GM12878 (cell line): ENCODE measurements around the gene MELTF. TPM values are rescaled to one million over a fixed set of nuclear protein-coding genes. Genes with fewer than 3 reads are reported as not detected.
A peak's percentile ranks its signal among the peaks of the same experiment; 100 is the strongest.

Experiments used
- ATAC-seq: fragments of 200-7000 bp; cut with Tn5 transposase; 3 replicates; pipeline ENCODE4 v1.9.1; 2020; ENCODE audit warnings: mild to moderate bottlenecking, moderate library complexity
- BruUV-seq: library from RNA; stranded (reverse); fragments of 400-500 nt; replicated peaks from 2 replicates; lab custom pipeline; 2021; lab: Mats Ljungman, UMichigan
- CTCF ChIA-PET: fragments of 300-600 bp; sonication (Branson Sonifier 250); formaldehyde crosslinking; extraction: SDS; loops from one replicate; lab custom pipeline; 2021; ENCODE audit warnings: inconsistent platforms; lab: Yijun Ruan, JAX
- POLR2A ChIA-PET: fragments of 350-600 bp; formaldehyde crosslinking; extraction: SDS; loops from one replicate; lab custom pipeline; 2021; ENCODE audit warnings: inconsistent platforms; lab: Charles Lee
- RAD21 ChIA-PET: fragments of 300-600 bp; sonication (Branson Sonifier 250); formaldehyde crosslinking; loops from one replicate; lab custom pipeline; 2023; ENCODE audit warnings: antibody characterized with exemption; ENCODE audit not compliant: unreplicated experiment; lab: Charles Lee
- SMC1A ChIA-PET: fragments of 300-600 bp; sonication (Branson Sonifier 250); formaldehyde crosslinking; loops from one replicate; lab custom pipeline; 2023; ENCODE audit not compliant: unreplicated experiment, uncharacterized antibody; lab: Charles Lee
- DNase-seq: peaks from one replicate; pipeline ENCODE4 v3.0.0-alpha.2; 2011; ENCODE audit warnings: low read depth, low spot score
- FAIRE-seq: peaks from 3 replicates; lab custom pipeline; 2011; peaks lifted over from hg19 to GRCh38; lab: Jason Lieb, UNC
- H2AFZ ChIP-seq: 2 replicates; pipeline ENCODE4 v1.6.0; 2011; ENCODE audit warnings: low read depth, low read length, control low read depth; ENCODE audit not compliant: control insufficient read depth
- H3K27ac ChIP-seq: 2 replicates; pipeline ENCODE4 v1.5.1; 2011; ENCODE audit warnings: control low read depth; ENCODE audit not compliant: control insufficient read depth, insufficient read depth
- H3K27me3 ChIP-seq, 2 experiments: replicated peaks in 1 of 2; 2 replicates each; pipeline versions ENCODE4 v1.6.0 to v1.6.1; 2011; ENCODE audit warnings: low read length in 1 of 2; ENCODE audit not compliant: control insufficient read depth in 2 of 2, insufficient read depth in 2 of 2
- H3K36me3 ChIP-seq, 2 experiments: 2 replicates each; pipeline ENCODE4 v1.5.1; 2011; ENCODE audit warnings: low read length in 1 of 2; ENCODE audit not compliant: control insufficient read depth in 2 of 2, insufficient read depth in 2 of 2
- H3K4me1 ChIP-seq: 2 replicates; pipeline ENCODE4 v1.6.1; 2011; ENCODE audit warnings: mild to moderate bottlenecking, low read length, moderate library complexity, mixed read lengths; ENCODE audit not compliant: control insufficient read depth, insufficient read depth
- H3K4me2 ChIP-seq: 2 replicates; pipeline ENCODE4 v1.6.0; 2011; ENCODE audit warnings: control low read depth; ENCODE audit not compliant: control insufficient read depth, insufficient read depth
- H3K4me3 ChIP-seq: fragments of 200-600 bp; sonication (generic); 2 replicates; pipeline ENCODE4 v1.5.1; 2016
- H3K79me2 ChIP-seq: 2 replicates; pipeline ENCODE4 v1.6.0; 2011; ENCODE audit warnings: low read length; ENCODE audit not compliant: control insufficient read depth, insufficient read depth
- H3K9ac ChIP-seq: 2 replicates; pipeline ENCODE4 v1.8.0; 2011; ENCODE audit warnings: low read length, control low read depth, mixed read lengths; ENCODE audit not compliant: control insufficient read depth, insufficient read depth
- H3K9me3 ChIP-seq: replicated peaks from 3 replicates; pipeline ENCODE4 v1.5.1; 2011; ENCODE audit warnings: mild to moderate bottlenecking, low read length; ENCODE audit not compliant: control insufficient read depth, insufficient read depth
- H4K20me1 ChIP-seq: 2 replicates; pipeline ENCODE4 v1.6.0; 2011; ENCODE audit not compliant: control insufficient read depth, insufficient read depth
- CBX5 ChIP-seq: sonication (generic); IDR thresholded peaks from 2 replicates; pipeline ENCODE4 v1.6.1; 2016; ENCODE audit warnings: low read depth, moderate library complexity, mild to moderate bottlenecking, inconsistent platforms
- EED ChIP-seq: sonication (generic); IDR thresholded peaks from 2 replicates; pipeline ENCODE4 v1.6.1; 2016; ENCODE audit warnings: antibody characterized with exemption, low read depth
- WGBS: methylation state at CpG from one replicate; pipeline ENCODE4 v1.1.6; 2016; ENCODE audit warnings: low lambda C conversion rate; ENCODE audit not compliant: insufficient replicate concordance, insufficient coverage; ENCODE audit errors: missing lambda C conversion rate; 5-methylcytosine and 5-hydroxymethylcytosine counted together
- in situ Hi-C: fragments of 300-500 bp; cut with MboI; formaldehyde crosslinking; loops from 9 replicates; pipeline ENCODE4 v1.14.3; 2018; ENCODE audit warnings: mixed read lengths
- intact Hi-C: fragments of 100-400 bp; cut with micrococcal nuclease; formaldehyde crosslinking; loops from one replicate; pipeline ENCODE4 v1.14.2; 2022; ENCODE audit not compliant: unreplicated experiment
- polyA plus RNA-seq, 11 experiments: library from polyadenylated mRNA; depleted of rRNA in 4 of 11; unstranded in 6 of 11; stranded (reverse) in 5 of 11; fragments of >200 nt; fragmentation: Nextera tagmentation in 4 of 11; fragmentation: Illumina TruSeq in 1 of 11; extraction: Ambion mirVana in 4 of 11; extraction: Trizol in 1 of 11; gene quantifications; 1 replicate in 1 of 11; 2 replicates in 10 of 11; pipeline versions ENCODE4 v1.2.1 to v1.2.3, GENCODE V29; 2011 to 2016; ENCODE audit warnings: inconsistent platforms in 2 of 11, missing spikeins in 2 of 11, low read depth in 1 of 11
- total RNA-seq, 4 experiments: library from RNA; depleted of rRNA in 3 of 4; stranded (reverse); fragments of >200 nt in 3 of 4; fragmentation: Illumina TruSeq in 1 of 4; extraction: Trizol in 1 of 4; gene quantifications; 2 replicates each; pipeline versions ENCODE4 v1.2.1 to v1.2.3, GENCODE V29; 2013 to 2021
- TF ChIP-seq, protein P1 (sequence below): fragments of 450-650 bp; IDR thresholded peaks from 2 replicates; pipeline ENCODE4 v1.6.1; 2017; ENCODE audit warnings: mild to moderate bottlenecking, moderate library complexity

The MELTF gene
- total and polyA plus RNA-seq, 10 of the 15 experiments (the other 5 are each of a cell fraction or from before 2014, with no cell fraction given) = 0.55 to 49.1 (median 11.1) TPM

DNA sequence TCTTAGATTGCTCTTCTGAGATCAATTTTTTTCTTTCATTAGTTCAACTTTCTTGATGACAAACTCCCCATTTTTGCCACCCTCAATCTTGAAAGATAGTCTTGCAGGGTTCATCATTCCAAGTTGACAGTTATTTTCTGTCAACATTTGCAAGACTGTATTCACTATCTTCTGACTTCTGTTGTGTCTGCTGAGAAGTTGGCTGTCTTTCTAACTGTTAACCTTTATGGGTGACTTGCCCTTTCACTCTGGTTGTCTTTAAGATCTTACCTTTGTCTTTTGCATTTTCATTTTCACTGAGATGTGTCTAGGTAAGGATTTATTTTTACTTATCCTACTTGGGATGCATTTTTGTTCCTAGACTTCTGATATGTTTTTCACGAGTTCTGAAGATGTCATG is 46.4 kb downstream of the MELTF start:
- intact Hi-C loops (no loop called here), in situ Hi-C loops (loop anchor here (25.0 kb wide), 1 partner anchor 529 kb away; no protein-coding TSS in a partner anchor)
- H3K27me3 ChIP-seq = no peaks in the 10 kb centered on the region
- no peak overlapping the region for H3K9ac ChIP-seq
- BruUV-seq = no TSS peak
- TF ChIP-seq, protein P1, sequence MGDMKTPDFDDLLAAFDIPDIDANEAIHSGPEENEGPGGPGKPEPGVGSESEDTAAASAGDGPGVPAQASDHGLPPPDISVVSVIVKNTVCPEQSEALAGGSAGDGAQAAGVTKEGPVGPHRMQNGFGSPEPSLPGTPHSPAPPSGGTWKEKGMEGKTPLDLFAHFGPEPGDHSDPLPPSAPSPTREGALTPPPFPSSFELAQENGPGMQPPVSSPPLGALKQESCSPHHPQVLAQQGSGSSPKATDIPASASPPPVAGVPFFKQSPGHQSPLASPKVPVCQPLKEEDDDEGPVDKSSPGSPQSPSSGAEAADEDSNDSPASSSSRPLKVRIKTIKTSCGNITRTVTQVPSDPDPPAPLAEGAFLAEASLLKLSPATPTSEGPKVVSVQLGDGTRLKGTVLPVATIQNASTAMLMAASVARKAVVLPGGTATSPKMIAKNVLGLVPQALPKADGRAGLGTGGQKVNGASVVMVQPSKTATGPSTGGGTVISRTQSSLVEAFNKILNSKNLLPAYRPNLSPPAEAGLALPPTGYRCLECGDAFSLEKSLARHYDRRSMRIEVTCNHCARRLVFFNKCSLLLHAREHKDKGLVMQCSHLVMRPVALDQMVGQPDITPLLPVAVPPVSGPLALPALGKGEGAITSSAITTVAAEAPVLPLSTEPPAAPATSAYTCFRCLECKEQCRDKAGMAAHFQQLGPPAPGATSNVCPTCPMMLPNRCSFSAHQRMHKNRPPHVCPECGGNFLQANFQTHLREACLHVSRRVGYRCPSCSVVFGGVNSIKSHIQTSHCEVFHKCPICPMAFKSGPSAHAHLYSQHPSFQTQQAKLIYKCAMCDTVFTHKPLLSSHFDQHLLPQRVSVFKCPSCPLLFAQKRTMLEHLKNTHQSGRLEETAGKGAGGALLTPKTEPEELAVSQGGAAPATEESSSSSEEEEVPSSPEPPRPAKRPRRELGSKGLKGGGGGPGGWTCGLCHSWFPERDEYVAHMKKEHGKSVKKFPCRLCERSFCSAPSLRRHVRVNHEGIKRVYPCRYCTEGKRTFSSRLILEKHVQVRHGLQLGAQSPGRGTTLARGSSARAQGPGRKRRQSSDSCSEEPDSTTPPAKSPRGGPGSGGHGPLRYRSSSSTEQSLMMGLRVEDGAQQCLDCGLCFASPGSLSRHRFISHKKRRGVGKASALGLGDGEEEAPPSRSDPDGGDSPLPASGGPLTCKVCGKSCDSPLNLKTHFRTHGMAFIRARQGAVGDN = no peak
- TF ChIP-seq EED (no peak), CBX5 (peak; percentile 87; the same call in 1 of the 2 replicates)
- no peak overlapping the region for H3K4me3 ChIP-seq
- no peak for FAIRE-seq
- no peak for ATAC-seq
- POLR2A ChIA-PET = no interaction called here
- RAD21 ChIA-PET = no interaction called here
- 33% methylated on average over 1 of the region's 1 CpG for WGBS
- H3K4me2 ChIP-seq = no peak overlapping the region
- H3K79me2 ChIP-seq = no peaks in the 10 kb centered on the region
- H4K20me1 ChIP-seq = no peaks in the 10 kb centered on the region
- H3K27ac ChIP-seq = no peak overlapping the region
- H3K36me3 ChIP-seq = no peaks in the 10 kb centered on the region
- CTCF ChIA-PET = interaction anchor here (1.3 to 1.7 kb wide), 2 partner anchors 13 to 205 kb away, joined by 3 to 5 read pairs; no protein-coding TSS in a partner anchor
- no peak overlapping the region for H2AFZ ChIP-seq
- peaks cover 6% of the 10 kb centered on the region for H3K9me3 ChIP-seq
- peaks cover 6% of the 10 kb centered on the region for H3K4me1 ChIP-seq
- no peak for DNase-seq
- SMC1A ChIA-PET = no interaction called here
